Stimulated activated CD4-positive, alpha-beta T cell treated with anti-CD3 and anti-CD28 coated beads, Interleukin-4, amount 100 ng/mL, for 1 hour (primary cell): Measurements from ENCODE around the gene C7orf57.
A peak's percentile ranks its signal among the peaks of the same experiment; 100 is the strongest.
"Not testable (repeated sequence)": the region's sequence is repeated elsewhere in the genome, so short reads cannot be mapped to it uniquely, and the experiment has no call there.

Source experiments
- DNase-seq: peaks from one replicate; pipeline ENCODE4 v3.0.0-alpha.2; 2020

The C7orf57 gene

DNA sequence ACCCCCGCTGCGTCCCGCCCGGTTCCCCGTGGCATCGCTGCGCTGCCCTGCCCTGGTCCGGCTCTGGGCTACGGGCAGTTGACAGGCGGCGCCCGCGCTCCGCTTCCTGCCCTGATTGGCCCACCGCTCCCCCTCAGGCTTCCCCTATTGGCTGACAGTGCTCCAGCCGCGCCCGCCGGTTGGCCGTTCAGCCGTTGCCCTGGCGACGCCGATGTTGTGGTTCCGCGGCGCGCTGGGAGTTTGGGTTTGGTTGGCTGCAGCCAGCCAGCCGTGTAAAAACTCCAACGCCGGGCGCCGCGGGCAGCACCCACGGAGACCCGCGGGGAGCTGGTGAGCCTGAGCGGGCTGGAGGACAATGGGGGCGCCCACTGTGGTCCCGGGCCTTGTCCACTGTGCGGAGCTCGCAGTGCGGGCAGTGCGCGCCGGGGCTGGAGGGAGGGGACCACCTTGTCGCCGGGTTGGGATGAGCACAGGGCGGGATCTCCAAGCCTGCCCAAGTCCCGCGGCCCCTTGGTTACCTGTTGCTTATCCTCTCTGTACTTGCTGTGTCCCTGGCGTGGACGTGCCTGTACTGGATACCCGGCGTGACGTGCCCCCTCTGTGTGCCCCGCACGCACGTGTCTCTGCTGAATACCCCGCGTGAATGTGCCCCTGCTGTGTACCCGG is at the start of gene C7orf57:
Gene C7orf57 (plus strand): TSS at position 243 of the 666 bp plus-strand sequence. CDS start 766 bp downstream, outside the sequence.
- DNase-seq = peak; percentile 86

DNA sequence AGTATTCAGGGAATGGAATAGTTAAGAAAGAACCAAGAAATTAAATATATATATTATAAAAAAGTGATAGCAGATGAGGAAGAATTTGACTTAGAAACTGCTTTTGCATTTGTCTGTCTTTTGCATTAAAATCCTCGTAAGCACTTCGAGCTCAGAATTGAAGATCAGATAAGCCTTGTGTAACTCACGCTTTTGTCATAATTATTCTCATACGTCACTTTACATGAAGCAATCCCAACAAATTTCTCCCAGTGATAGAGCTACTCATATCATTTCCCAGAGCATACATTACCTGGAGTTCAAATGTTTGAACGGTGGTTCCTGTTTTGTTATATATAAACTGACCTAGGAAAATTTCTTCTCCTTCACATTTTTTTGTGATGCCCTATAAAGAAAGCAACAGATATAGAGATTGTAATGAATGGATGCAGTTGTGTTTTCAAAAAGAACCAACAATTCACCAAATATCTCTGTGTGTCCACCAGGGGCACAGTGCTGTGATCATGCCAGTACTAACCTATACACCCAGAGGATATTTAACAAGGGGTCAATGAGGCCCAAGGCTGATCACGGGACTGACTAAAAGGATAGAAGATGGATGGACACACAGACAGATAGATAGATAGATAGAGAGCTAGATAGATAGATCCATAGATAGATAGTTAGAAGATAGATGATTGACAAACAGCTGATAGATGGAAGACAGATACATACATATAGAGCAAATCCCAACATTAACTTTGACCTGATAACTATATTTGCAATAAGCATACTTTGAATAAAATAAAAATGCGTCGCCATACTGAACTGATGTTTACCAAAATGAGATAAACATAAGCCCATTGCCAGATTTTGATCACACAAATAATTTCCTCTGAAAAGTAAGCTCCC is 46.6 kb upstream of the C7orf57 start:
- DNase-seq = no peak

DNA sequence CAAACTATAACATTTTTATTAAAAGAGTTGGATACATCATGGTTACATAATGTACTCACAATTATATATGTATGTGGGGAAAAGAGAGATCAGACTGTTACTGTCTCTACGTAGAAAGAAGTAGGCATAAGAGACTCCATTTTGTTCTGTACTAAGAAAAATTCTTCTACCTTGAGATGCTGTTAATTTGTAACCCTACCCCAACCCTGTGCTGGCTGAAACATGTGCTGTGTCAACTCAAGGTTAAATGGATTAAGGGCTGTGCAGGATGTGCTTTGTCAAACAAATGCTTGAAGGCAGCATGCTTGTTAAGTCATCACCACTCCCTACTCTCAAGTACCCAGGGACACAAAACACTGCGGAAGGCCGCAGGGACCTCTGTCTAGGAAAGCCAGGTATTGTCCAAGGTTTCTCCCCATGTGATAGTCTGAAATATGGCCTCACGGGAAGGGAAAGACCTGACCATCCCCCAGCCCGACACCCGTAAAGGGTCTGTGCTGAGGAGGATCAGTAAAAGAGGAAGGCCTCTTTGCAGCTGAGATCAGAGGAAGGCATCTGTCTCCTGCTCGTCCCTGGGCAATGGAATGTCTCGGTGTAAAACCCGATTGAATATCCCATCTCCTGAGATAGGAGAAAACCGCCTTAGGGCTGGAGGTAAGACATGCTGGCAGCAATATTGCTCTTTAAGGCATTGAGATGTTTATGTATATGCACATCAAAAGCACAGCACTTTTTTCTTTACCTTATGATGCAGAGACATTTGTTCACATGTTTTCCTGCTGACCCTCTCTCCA is 45.5 kb upstream of the C7orf57 start:
- DNase-seq = not testable (repeated sequence)

DNA sequence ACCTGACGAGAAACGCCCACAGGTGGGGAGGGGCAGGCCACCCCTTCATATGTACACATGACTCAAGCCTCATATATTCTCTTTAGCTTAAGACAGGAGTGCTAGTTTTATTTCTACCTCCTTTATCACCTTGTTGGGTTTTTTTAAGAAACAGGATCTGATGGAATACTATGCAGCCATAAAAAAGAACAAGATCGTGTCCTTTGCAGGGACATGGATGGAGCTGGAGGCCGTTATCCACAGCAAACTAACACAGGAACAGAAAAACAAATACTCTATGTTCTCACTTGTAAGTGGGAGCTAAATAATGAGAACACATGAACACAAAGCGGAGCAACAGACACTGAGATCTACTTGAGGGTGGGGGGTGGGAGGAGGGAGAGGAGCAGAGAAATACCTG is 44.8 kb upstream of the C7orf57 start:
- no peak for DNase-seq

DNA sequence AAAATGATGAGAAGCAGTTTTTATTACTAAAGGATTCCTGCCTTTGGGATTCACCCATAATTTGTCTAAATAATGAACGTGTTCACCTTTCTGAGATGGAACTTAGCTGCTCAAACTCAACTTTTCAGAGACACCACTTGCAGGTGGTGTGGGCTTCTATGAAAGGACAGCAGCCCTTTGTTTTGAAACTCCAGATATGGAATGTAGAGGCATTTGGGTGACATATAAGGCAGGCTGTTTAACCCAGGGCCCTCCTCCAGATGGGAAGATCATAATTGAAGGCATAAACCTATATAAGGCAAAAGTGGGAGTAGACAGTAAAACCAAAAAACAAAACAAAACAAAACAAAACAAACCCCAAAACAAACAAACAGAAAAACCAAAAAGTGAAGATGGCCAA is 44.1 kb upstream of the C7orf57 start:
- DNase-seq = no peak

DNA sequence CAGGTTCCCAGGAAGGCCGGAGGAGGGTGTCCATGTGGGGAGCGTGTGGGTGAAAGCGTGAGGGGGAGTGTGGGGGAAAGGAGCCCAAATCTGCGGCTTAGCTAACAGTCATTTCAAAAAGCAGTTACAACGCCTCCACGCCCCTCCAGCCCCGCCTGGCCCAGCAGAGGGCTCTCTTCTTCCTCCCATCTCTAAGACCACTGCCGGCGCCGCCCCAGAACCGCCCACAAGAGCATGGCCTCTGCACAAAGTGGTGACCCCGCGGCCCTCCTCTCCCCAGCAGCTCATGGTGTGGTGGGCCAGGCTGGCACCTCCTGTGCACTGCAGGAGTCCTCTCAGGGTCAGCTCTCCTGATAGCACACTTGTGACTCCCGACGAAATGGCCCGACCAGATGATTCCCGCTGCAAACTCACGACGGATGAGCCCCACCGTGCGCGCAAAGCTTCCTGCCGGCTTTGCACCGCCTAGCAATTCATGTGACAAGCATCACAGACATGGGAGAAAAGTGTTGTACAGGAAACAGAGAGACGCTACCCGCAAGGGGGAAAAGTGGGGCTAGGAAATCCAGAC is 43.5 kb upstream of the C7orf57 start:
- DNase-seq = peak; percentile 84

DNA sequence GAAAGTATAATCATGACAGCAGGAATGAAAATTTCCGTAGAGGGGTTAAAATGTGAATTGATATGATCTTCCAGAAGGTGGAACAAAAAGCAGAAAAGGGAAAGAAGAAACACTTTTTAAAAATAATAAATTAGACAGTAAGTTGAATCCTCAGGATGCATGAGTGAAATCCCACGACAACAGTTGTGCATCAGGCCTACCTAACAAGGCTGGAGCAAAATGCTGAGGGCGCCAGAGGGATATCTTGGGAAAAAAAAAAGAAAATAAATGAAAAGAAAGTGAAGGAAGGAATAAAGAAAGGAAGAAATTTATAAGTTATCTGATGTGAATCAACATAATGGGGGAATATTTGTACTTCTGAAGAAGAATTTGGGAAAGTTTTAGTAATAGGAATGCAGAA is 42.9 kb upstream of the C7orf57 start:
- DNase-seq = no peak

DNA sequence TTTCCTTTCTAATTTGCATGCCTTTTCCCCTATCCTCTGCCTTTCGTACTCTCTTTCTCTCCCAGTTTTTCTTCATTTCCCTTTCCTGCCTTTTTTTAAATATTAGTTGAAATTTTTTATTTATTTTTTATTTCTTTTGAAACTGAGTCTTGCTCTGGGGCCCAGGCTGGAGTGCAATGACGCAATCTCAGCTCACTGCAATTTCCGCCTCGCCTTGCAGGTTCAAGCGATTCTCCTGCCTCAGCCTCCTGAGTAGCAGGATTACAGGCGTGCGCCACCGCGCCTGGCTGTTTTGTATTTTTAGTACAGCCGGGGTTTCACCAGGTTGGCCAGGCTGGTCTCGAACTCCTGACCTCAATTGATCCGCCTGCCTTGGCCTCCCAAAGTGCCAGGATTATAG is 35.9 kb upstream of the C7orf57 start:
- no peak for DNase-seq

DNA sequence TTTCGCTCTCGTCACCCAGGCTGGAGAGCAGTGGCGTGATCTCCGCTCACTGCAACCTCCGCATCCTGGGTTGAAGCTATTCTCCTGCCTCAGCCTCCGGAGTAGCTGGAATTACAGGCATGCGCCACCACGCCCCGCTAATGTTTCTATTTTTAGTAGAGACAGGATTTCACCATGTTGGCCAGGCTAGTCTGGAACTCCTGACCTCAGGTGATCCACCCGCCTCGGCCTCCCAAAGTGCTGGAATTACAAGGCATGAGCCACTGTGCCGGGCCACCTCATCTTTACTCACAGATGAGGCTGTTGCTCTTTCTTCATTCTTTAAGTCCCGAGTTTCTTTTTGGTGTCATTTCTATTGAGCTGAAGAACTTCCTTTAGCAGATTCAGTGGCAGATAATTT is 35.2 kb upstream of the C7orf57 start:
- DNase-seq = not testable (repeated sequence)

DNA sequence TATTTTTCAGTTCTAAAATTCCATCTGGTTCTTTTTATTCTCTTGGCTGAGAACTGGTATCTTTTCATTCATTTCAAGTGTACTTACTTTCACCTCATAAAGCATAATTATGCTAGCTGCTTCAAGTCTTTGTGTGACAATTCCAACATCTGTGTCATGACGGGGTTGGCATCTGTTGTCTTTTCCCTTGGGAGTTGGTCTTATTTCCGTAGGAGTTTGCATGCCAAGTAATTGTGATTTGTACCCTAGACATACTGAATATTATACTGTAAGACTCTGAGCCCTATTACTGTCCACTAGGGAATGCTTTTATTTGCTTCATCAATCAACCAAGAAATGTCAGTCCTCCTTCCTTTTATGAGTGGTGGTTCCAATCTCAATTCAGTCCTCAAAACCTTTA is 31.3 kb upstream of the C7orf57 start:
- no peak for DNase-seq

DNA sequence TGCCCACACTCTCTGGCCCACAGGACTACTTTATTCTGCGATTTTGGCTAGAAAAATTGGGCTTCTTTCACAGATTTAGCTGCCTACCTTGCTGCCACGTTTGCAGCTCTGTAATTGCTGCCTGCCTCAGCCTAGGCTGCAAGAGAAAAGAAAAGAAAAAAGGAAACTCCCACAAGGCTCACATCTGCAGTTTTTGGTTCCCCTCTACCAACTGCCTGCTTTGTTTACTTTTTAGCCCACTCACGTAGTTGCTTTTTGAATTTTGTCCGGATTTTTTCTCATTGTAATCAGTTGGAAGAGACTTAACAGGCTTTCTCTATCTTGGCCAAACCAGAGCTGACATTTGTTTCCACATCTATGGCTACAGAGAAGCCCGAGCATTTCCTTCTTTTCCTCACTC is 30.7 kb upstream of the C7orf57 start:
- DNase-seq = no peak

DNA sequence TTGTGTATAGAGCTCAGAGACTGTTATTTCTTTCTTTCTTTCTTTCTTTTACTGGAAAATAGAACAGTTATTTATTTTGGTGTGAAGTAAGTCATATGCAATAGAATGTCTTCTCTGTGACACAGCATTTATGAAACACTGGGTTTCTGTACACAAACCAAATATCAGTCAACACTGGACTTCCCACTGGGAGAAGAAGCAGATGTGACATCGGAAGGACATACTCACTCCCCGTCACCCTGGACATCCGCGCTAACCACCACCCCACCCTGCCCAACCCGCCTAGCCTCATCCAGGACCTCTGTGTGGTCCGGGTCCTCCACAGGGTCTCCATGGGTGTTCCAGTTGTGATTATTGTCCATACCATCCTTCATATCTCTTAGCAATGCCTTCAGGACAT is 28.5 kb upstream of the C7orf57 start:
- DNase-seq = no peak

DNA sequence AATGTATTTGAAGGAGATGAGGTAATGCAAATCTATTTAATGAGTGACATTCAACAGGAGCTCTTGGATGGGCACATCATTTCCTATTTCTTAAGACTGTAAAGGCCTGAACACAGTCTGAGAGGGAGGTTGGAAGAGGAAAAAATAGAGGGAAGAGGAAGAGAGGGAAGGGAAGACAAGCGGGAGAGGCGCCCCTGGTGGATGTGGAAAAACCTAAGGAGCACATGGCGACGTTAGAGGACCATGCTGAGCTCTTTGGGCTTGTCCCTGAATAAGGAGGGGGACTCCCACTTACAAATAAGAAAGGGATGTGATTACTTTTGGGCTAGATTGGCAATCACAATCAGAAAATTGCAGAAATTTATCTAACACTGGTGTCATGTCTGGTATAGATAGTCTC is 26.1 kb upstream of the C7orf57 start:
- no peak for DNase-seq

DNA sequence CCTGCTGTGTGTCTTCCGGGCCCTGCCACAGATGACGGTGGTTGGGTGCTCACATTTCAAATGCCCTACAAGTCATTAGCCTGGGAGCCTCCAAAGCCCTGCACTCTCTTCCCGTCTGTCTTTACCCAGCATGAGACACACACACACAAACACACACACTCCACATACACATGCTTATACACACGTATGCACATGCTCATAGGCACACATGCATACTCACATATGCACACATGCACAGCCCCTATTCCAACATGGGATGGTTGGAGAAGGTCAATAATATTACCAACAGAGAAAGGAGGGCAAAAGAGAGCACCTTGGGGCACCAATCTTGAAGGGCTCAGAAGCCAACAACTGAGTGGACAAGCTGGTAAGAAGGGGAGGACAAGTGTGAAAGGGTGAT is 25.4 kb upstream of the C7orf57 start:
- DNase-seq = no peak

DNA sequence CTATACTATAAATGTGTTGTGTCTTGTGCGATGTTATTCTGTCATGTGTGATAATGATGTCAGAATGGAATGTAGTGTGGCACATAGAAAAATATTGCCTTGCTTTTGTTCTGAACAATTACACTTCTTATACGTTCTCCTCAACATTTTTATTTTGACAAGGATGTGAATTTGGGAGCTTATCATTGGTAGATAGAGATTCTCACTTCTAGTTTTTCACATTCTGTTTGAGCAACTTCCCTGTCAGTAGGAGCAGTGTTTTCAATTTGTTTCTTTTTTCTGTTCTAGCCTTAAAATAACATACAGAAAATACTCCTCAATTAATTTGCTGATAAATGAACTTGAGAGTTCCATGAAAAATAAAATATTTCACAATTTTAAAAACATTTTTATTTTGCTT is 24.0 kb upstream of the C7orf57 start:
- DNase-seq = no peak

DNA sequence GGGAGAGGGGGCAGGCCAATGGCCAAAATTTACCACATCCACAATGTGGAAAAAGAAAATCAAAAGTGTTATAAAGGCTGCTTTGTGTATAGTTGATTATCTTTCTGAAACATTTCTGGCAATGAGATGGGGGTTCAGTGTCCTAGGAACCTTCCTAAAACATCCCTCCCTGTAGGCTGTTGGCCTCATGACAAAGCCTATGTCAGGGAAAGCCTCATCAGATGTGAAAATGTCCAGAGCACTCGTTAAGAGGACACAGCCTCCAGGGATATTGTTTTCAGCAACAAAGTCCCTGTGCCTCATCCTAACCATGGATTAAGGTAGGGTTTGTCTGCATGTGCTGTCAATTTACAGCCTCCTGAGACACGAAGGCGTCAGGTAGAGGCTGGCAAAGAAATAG is 23.4 kb upstream of the C7orf57 start:
- no peak for DNase-seq

DNA sequence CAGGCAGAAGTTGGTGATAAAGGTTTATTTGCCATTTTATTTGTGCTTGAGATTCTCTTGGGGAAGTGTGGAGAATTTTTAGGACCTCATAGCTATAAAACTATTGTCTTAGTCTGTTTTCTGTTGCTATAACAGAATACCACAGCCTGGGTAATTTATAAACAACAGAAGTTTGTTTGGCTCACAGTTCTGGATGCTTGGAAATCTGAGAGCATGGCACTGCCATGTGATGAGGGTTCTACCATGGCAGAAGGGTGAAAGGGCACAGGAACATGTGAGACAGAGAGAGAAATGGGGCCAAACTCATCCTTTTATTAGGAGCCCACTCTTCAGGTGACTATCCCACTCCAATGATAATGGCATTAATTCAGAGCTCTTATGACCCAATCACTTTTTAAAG is 18.7 kb upstream of the C7orf57 start:
- no peak for DNase-seq

DNA sequence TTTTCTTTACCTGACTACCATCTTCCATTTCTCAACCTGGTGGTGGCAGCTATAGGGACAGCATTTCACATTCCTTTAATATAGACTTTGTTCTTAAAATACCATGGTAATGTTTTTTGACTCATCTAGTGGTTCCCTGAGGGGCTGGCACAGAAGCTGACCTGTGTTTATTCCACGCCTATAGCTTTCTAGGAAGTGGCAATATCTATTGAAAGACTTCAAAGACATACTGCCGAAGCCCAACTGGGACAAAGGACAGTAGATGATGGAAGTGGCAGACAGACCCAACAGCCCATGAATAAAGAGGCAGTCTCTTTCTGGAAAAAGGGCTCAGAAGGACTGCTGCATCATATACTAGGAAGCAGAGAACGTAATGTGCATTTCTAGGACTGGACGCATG is 17.7 kb upstream of the C7orf57 start:
- no peak for DNase-seq

DNA sequence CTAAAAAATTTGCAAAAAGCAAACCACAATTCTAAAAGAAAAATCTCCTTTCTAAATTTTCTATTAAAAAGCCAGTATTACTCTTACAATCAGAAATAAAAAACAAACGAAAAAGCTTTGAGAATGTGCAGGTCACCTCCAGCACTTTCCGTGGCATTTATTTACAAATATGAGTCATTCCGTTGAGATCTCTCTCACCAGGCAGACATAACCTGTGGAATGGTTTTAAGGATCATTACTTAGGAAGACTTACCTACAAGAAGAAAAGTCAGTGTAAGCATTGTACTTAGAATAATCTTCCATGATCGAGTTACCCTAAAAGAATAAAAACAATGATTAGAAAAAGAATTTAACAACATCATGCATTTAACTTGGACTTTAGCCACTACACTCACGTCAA is 9.7 kb upstream of the C7orf57 start:
- no peak for DNase-seq

DNA sequence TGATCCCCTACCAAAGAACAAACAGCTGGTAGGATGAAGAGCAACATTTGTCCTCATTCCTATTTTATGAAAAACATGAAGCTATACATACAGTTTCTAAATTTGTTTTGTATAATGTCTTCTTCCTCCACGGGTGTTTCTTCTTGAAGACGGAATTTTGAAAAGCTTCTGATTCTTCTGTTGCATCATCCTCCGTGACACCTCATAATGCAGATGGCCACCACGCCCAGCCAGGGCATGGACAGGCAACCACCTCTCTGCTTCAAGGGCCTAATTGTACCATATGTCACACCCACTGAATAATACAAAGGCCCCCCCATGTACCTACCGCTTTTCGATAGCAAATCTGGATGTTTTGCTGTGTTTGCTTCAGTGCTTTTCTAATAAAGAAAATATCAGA is 6.4 kb upstream of the C7orf57 start, which contains the start of gene SUN3:
Gene SUN3 (minus strand): TSS at position 170 of the 400 bp plus-strand sequence. CDS start 169 bp downstream, at position 1.
- DNase-seq = no peak

DNA sequence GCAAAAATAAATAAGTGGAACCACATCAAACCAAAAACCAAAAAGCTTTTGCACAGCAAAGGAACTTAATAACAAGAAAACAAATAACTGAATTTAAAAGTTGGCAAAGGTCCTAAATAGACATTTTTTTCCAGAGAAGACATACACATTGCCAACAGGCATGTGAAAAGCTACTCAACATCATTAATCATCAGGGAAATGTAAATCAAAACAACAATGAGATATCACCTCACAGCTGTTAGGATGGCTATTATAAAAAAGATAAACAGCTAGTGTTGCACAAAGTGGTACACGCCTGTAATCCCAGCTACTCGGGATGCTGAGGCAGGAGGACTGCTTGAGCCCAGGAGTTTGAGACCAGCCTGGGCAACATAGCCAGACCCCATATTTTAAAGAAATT is 4.2 kb upstream of the C7orf57 start:
- DNase-seq = no peak

DNA sequence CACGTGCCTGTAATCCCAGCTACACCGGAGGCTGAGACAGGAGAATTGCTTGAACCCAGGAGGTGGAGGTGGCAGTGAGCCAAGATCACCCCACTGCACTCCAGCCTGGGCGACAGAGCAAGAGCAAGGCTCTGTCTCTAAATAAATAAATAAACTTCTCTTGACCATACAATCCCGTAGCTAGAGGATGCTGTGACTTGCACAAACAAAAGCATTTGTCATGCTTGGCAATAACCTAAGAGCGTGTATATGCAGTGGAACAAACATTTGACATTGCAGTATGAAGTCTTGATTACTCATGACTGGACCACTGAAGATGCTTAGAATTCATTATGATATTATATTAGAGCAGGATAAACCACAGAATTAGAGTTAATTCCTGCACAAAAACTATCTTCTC is 1.4 kb upstream of the C7orf57 start:
- no peak for DNase-seq

DNA sequence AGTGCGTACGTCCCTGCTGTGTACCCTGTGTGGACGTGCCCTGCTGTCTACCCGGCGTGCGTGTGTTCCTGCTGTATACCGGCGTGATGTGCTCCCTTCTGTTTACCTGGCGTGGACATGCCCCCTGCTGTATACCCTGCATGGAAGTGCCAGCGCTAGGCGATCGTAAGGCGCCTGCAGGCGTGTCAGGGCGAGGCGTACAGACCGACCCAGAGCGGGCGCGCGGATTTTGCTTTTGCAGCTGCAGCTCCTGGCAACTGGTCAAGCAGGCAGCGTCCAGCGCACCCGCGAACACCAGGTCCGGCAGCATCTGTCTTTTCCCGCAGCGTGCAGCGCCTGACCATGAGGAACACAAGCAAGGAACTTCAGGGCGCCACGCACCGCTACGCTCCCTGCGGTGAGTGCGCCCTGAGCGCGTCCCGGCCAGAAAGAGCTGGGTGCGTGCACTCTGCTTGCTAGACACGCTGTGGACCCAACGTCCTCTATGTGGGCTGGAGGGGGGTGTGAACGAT is 680 bp downstream of the C7orf57 start:
- DNase-seq = no peak
